WTC11 (cell line): ENCODE measurements around the gene MTA1. TPM values are rescaled to one million over a fixed set of nuclear protein-coding genes. Genes with fewer than 3 reads are reported as not detected.

Experiments
- ATAC-seq: fragments of 200-7000 bp; cut with Tn5 transposase; 2 replicates; pipeline ENCODE4 v1.10.0; 2021; ENCODE audit warnings: mild to moderate bottlenecking, moderate library complexity
- CTCF ChIA-PET: fragments of 300-600 bp; sonication (Branson Sonifier 250); formaldehyde crosslinking; loops from one replicate; lab custom pipeline; 2021; ENCODE audit warnings: antibody characterized with exemption; lab: Charles Lee
- POLR2A ChIA-PET: fragments of 350-600 bp; sonication (Branson Sonifier 250); formaldehyde crosslinking; loops from one replicate; lab custom pipeline; 2021; ENCODE audit warnings: antibody characterized with exemption; lab: Charles Lee
- DNase-seq: peaks from one replicate; pipeline ENCODE4 v3.0.0; 2021; ENCODE audit warnings: low spot score
- H3K27ac Mint-ChIP-seq: 2 replicates; pipeline ENCODE4 v1.8.0; 2021; ENCODE audit warnings: mixed read lengths
- H3K27me3 Mint-ChIP-seq: 2 replicates; pipeline ENCODE4 v1.8.0; 2021; ENCODE audit warnings: low read depth, mild to moderate bottlenecking, moderate library complexity, mixed read lengths
- H3K36me3 Mint-ChIP-seq: 2 replicates; pipeline ENCODE4 v1.8.0; 2021; ENCODE audit warnings: mixed read lengths
- H3K4me1 Mint-ChIP-seq: 2 replicates; pipeline ENCODE4 v1.8.0; 2022; ENCODE audit warnings: mixed read lengths
- H3K4me3 Mint-ChIP-seq: 2 replicates; pipeline ENCODE4 v1.8.0; 2021; ENCODE audit warnings: mild to moderate bottlenecking, moderate library complexity, mixed read lengths
- H3K9me3 Mint-ChIP-seq: 2 replicates; pipeline ENCODE4 v1.8.0; 2021; ENCODE audit warnings: mixed read lengths
- ETV6 ChIP-seq: sonication (generic); formaldehyde crosslinking; IDR thresholded peaks from 2 replicates; pipeline ENCODE4 v1.8.1; 2022; ENCODE audit warnings: mild to moderate bottlenecking, missing genetic modification reagents
- FOXJ3 ChIP-seq: sonication (generic); formaldehyde crosslinking; IDR thresholded peaks from 2 replicates; pipeline ENCODE4 v1.9.0; 2021; ENCODE audit warnings: missing genetic modification reagents, mild to moderate bottlenecking, borderline replicate concordance
- GTF2I ChIP-seq: fragments of 250-450 bp; sonication (Bioruptor Pico); conservative IDR thresholded peaks from 2 replicates; pipeline ENCODE4 v1.4.0; 2021; ENCODE audit warnings: mild to moderate bottlenecking
- NFE2L1 ChIP-seq: sonication (generic); formaldehyde crosslinking; IDR thresholded peaks from 2 replicates; pipeline ENCODE4 v1.8.1; 2023; ENCODE audit warnings: missing genetic modification reagents
- NFYB ChIP-seq: sonication (generic); formaldehyde crosslinking; conservative IDR thresholded peaks from 2 replicates; pipeline ENCODE4 v1.8.0; 2022; ENCODE audit warnings: low read depth, missing genetic modification reagents
- NR1H2 ChIP-seq: sonication (generic); formaldehyde crosslinking; IDR thresholded peaks from 2 replicates; pipeline ENCODE4 v1.9.0; 2021; ENCODE audit warnings: mild to moderate bottlenecking, moderate library complexity, missing genetic modification reagents
- NR2C2 ChIP-seq: sonication (generic); formaldehyde crosslinking; IDR thresholded peaks from 2 replicates; pipeline ENCODE4 v1.8.0; 2022; ENCODE audit warnings: mild to moderate bottlenecking, missing genetic modification reagents
- NR3C1 ChIP-seq: sonication (generic); formaldehyde crosslinking; conservative IDR thresholded peaks from 2 replicates; pipeline ENCODE4 v1.8.1; 2023; ENCODE audit warnings: low read depth, mild to moderate bottlenecking, missing genetic modification reagents
- OVOL2 ChIP-seq: fragments of 250-450 bp; sonication (Bioruptor Pico); IDR thresholded peaks from 2 replicates; pipeline ENCODE4 v1.9.0; 2021; ENCODE audit warnings: mild to moderate bottlenecking, borderline replicate concordance
- PRRX2 ChIP-seq: fragments of 250-450 bp; sonication (Bioruptor Pico); IDR thresholded peaks from 2 replicates; pipeline ENCODE4 v1.8.0; 2021; ENCODE audit warnings: mild to moderate bottlenecking
- SOX15 ChIP-seq: fragments of 250-450 bp; sonication (Bioruptor Pico); IDR thresholded peaks from 2 replicates; pipeline ENCODE4 v1.9.0; 2021; ENCODE audit warnings: mild to moderate bottlenecking
- SP1 ChIP-seq: sonication (generic); formaldehyde crosslinking; conservative IDR thresholded peaks from 2 replicates; pipeline ENCODE4 v1.8.1; 2022; ENCODE audit warnings: missing genetic modification reagents
- STAT6 ChIP-seq: sonication (generic); formaldehyde crosslinking; conservative IDR thresholded peaks from 2 replicates; pipeline ENCODE4 v1.8.1; 2023; ENCODE audit warnings: mild to moderate bottlenecking, low read depth, missing genetic modification reagents, moderate library complexity
- TCF7 ChIP-seq: sonication (generic); formaldehyde crosslinking; IDR thresholded peaks from 2 replicates; pipeline ENCODE4 v1.8.0; 2022; ENCODE audit warnings: mild to moderate bottlenecking, low read depth, missing genetic modification reagents, moderate library complexity
- TEAD1 ChIP-seq: sonication (generic); formaldehyde crosslinking; IDR thresholded peaks from 2 replicates; pipeline ENCODE4 v1.8.0; 2022; ENCODE audit warnings: mild to moderate bottlenecking, missing genetic modification reagents
- ZNF121 ChIP-seq: sonication (generic); formaldehyde crosslinking; IDR thresholded peaks from 2 replicates; pipeline ENCODE4 v1.8.0; 2023; ENCODE audit warnings: missing genetic modification reagents
- total RNA-seq: library from RNA; stranded (reverse); gene quantifications from 3 replicates; pipeline ENCODE4 v1.2.3, GENCODE V29; 2021
- TF ChIP-seq, protein P1 (sequence below): sonication (generic); formaldehyde crosslinking; IDR thresholded peaks from 2 replicates; pipeline ENCODE4 v1.8.1; 2023; ENCODE audit warnings: mild to moderate bottlenecking, missing genetic modification reagents, moderate library complexity
- TF ChIP-seq, protein P2 (sequence below): sonication (generic); formaldehyde crosslinking; IDR thresholded peaks from 2 replicates; pipeline ENCODE4 v1.8.1; 2022; ENCODE audit warnings: low read depth, mild to moderate bottlenecking, moderate library complexity, missing genetic modification reagents, borderline replicate concordance
- TF ChIP-seq, protein P3 (sequence below): fragments of 250-450 bp; sonication (Bioruptor Pico); IDR thresholded peaks from 2 replicates; pipeline ENCODE4 v2.1.2; 2022; ENCODE audit warnings: mild to moderate bottlenecking, moderate library complexity
- TF ChIP-seq, protein P4 (sequence below): sonication (generic); formaldehyde crosslinking; IDR thresholded peaks from 2 replicates; pipeline ENCODE4 v1.8.1; 2023; ENCODE audit warnings: mild to moderate bottlenecking, missing genetic modification reagents, moderate library complexity
- TF ChIP-seq, protein P5 (sequence below): sonication (generic); formaldehyde crosslinking; IDR thresholded peaks from 2 replicates; pipeline ENCODE4 v1.8.1; 2022; ENCODE audit warnings: low read depth, missing genetic modification reagents, borderline replicate concordance
- TF ChIP-seq, protein P6 (sequence below): sonication (generic); formaldehyde crosslinking; IDR thresholded peaks from 2 replicates; pipeline ENCODE4 v1.8.1; 2022; ENCODE audit warnings: missing genetic modification reagents, borderline replicate concordance
- TF ChIP-seq, protein P7 (sequence below): fragments of 250-450 bp; sonication (Bioruptor Pico); conservative IDR thresholded peaks from 2 replicates; pipeline ENCODE4 v1.9.0; 2021; ENCODE audit warnings: mild to moderate bottlenecking

The MTA1 gene
- total RNA-seq, 1 experiment from 2014 or later, result 279 TPM

DNA sequence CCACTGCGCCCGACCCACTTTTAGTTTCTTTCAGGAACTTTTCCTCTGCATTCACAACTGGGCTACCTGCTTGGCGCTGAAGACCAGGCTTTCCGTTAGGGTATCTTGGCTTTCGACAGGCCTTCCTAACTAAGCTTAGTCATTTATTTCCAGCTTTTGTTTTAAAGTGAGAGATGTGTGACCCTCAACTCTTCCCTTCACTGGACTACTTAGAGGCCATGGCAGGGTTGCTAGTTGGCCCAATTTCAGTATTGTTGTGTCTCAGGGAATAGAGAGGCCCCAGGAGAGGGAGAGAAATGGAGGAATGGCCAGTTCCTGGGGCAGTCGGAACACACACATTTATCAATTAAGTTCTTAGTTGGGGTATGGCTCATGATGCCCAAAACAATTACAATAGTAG is 10.4 kb downstream of the MTA1 start (continued):
- TF ChIP-seq, protein P1, sequence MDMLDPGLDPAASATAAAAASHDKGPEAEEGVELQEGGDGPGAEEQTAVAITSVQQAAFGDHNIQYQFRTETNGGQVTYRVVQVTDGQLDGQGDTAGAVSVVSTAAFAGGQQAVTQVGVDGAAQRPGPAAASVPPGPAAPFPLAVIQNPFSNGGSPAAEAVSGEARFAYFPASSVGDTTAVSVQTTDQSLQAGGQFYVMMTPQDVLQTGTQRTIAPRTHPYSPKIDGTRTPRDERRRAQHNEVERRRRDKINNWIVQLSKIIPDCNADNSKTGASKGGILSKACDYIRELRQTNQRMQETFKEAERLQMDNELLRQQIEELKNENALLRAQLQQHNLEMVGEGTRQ, result no peak
- TF ChIP-seq NR2C2 (CRISPR knock-in tag) (no peak), SP1 (CRISPR knock-in tag) (no peak), SOX15 (CRISPR knock-in tag) (no peak), TCF7 (CRISPR knock-in tag) (no peak), OVOL2 (no peak), FOXJ3 (CRISPR knock-in tag) (no peak), TEAD1 (CRISPR knock-in tag) (no peak), NFYB (CRISPR knock-in tag) (no peak), NR1H2 (no peak)
- TF ChIP-seq, protein P2, sequence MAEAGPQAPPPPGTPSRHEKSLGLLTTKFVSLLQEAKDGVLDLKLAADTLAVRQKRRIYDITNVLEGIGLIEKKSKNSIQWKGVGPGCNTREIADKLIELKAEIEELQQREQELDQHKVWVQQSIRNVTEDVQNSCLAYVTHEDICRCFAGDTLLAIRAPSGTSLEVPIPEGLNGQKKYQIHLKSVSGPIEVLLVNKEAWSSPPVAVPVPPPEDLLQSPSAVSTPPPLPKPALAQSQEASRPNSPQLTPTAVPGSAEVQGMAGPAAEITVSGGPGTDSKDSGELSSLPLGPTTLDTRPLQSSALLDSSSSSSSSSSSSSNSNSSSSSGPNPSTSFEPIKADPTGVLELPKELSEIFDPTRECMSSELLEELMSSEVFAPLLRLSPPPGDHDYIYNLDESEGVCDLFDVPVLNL (CRISPR knock-in tag), result no peak
- TF ChIP-seq, protein P3, sequence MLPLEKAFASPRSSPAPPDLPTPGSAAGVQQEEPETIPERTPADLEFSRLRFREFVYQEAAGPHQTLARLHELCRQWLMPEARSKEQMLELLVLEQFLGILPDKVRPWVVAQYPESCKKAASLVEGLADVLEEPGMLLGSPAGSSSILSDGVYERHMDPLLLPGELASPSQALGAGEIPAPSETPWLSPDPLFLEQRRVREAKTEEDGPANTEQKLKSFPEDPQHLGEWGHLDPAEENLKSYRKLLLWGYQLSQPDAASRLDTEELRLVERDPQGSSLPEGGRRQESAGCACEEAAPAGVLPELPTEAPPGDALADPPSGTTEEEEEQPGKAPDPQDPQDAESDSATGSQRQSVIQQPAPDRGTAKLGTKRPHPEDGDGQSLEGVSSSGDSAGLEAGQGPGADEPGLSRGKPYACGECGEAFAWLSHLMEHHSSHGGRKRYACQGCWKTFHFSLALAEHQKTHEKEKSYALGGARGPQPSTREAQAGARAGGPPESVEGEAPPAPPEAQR (CRISPR knock-in tag), result no peak
- TF ChIP-seq, protein P4, sequence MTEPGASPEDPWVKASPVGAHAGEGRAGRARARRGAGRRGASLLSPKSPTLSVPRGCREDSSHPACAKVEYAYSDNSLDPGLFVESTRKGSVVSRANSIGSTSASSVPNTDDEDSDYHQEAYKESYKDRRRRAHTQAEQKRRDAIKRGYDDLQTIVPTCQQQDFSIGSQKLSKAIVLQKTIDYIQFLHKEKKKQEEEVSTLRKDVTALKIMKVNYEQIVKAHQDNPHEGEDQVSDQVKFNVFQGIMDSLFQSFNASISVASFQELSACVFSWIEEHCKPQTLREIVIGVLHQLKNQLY (CRISPR knock-in tag), result no peak
- TF ChIP-seq, protein P5, sequence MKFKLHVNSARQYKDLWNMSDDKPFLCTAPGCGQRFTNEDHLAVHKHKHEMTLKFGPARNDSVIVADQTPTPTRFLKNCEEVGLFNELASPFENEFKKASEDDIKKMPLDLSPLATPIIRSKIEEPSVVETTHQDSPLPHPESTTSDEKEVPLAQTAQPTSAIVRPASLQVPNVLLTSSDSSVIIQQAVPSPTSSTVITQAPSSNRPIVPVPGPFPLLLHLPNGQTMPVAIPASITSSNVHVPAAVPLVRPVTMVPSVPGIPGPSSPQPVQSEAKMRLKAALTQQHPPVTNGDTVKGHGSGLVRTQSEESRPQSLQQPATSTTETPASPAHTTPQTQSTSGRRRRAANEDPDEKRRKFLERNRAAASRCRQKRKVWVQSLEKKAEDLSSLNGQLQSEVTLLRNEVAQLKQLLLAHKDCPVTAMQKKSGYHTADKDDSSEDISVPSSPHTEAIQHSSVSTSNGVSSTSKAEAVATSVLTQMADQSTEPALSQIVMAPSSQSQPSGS (CRISPR knock-in tag), result no peak
- TF ChIP-seq, protein P6, sequence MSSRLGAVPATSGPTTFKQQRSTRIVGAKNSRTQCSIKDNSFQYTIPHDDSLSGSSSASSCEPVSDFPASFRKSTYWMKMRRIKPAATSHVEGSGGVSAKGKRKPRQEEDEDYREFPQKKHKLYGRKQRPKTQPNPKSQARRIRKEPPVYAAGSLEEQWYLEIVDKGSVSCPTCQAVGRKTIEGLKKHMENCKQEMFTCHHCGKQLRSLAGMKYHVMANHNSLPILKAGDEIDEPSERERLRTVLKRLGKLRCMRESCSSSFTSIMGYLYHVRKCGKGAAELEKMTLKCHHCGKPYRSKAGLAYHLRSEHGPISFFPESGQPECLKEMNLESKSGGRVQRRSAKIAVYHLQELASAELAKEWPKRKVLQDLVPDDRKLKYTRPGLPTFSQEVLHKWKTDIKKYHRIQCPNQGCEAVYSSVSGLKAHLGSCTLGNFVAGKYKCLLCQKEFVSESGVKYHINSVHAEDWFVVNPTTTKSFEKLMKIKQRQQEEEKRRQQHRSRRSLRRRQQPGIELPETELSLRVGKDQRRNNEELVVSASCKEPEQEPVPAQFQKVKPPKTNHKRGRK (CRISPR knock-in tag), result no peak

- POLR2A ChIA-PET, result no interaction called here
Measured at GRCh38 chr14:105430565-105430964, 10.9 kb downstream of the MTA1 start.

DNA sequence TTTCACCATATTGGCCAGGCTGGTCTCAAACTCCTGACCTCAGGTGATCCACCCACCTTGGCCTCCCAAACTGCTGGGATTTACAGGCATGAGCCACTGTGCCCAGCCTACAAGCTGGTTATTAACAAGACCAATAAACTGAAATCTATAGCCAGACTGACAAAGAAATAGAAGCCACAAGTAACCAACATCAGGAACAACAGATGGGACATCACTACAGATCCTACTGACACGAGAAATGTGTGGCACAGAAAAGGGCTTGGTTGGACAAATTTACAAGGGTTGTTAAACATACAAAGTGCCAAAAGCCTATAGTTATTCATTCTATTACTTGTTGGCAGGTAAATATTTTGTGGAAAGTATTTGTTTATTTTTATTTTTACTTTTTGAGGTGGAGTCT is 11.6 kb downstream of the MTA1 start:
- H3K27me3 Mint-ChIP-seq, result no peaks in the 10 kb centered on the region
- H3K9me3 Mint-ChIP-seq, result 0 out of 2 replicates have a peak, but pooled peaks cover 3% of the 10 kb centered on the region
- ChIA-PET POLR2A (no interaction called here), CTCF (no interaction called here)
- peaks cover 34% of the 10 kb centered on the region for H3K36me3 Mint-ChIP-seq
- peaks cover 13% of the 10 kb centered on the region for H3K4me1 Mint-ChIP-seq
- ATAC-seq (no peak), DNase-seq (no peak)
- no peak overlapping the region for H3K4me3 Mint-ChIP-seq
- no peak overlapping the region for H3K27ac Mint-ChIP-seq
- TF ChIP-seq, protein P7, sequence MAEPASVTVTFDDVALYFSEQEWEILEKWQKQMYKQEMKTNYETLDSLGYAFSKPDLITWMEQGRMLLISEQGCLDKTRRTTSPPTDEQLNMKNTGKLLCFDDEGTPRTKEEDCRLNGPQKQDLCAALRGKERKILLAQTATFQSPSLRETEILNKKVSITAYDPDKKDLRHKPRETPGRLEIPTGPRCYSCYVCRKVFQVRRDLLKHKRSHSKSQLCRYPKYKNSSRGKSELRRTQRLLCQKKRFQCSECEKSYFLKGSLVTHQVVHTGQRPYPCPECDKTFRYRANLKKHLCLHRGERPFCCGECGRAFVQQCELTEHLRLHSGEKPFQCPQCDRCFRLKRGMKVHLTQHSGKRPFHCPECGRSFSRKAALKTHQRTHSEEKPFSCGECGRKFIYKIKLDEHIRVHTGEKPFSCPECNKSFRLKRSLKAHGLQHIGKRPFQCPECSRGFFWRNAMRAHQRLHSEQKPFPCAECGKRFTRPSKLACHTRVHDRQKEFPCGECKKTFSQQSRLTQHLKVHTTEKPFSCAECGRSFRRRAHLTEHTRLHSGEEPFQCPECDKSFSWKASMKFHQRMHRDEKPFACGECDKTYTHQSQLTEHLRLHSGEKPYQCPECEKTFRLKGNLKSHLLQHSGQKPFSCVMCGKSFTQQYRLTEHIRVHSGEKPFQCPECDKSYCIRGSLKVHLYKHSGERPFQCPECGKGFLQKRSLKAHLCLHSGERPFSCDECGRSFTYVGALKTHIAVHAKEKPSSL (CRISPR knock-in tag), result no peak
- no peak for TF ChIP-seq PRRX2 (CRISPR knock-in tag)
- no peak for TF ChIP-seq SP1 (CRISPR knock-in tag)
- TF ChIP-seq ZNF121 (CRISPR knock-in tag), result no peak
- TF ChIP-seq GTF2I, result no peak
- TF ChIP-seq ETV6, result no peak
- TF ChIP-seq NR1H2, result no peak
- TF ChIP-seq NR3C1 (CRISPR knock-in tag), result no peak
- no peak for TF ChIP-seq STAT6 (CRISPR knock-in tag)

More at GRCh38 chr14:105430565-105430964, 10.9 kb downstream of the MTA1 start:
- no peak for TF ChIP-seq OVOL2
- no peak for TF ChIP-seq NFE2L1 (CRISPR knock-in tag)
- DNase-seq (no peak), ATAC-seq (no peak)
- Mint-ChIP-seq H3K9me3 (0 out of 2 replicates have a peak, but pooled peaks cover 3% of the 10 kb centered on the region), H3K27me3 (no peaks in the 10 kb centered on the region), H3K27ac (no peak overlapping the region), H3K36me3 (peaks cover 38% of the 10 kb centered on the region), H3K4me3 (no peak overlapping the region), H3K4me1 (peaks cover 12% of the 10 kb centered on the region)
- CTCF ChIA-PET, result no interaction called here
